Embryonic facial prominence (tissue), 1 donor: ENCODE measurements around the gene SMPD2.

Experiments
- DNase-seq: peaks from one replicate; pipeline ENCODE4 v3.0.0-alpha.2; 2016; ENCODE audit errors: extremely low spot score

The SMPD2 gene

DNA sequence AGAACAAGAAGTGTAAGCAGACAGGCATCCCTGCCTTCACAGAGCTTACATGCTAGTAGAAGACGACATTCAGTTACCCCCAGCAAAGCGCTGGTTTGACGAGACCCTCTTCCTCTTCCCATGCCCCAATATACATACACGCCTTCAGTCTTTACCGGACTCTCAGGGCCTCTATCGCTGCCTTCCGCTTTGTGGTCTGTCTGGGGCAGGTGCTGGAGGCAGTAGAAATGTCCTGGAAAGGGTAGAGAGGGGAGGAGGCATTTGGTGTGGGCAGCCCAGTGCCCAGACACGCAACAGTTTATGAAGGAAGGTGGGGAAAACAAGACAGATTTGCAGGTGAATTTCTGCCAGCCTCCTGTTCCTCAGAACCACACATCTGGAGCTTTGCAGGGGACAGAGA is 6.0 kb downstream of the SMPD2 start:
- no peak for DNase-seq

DNA sequence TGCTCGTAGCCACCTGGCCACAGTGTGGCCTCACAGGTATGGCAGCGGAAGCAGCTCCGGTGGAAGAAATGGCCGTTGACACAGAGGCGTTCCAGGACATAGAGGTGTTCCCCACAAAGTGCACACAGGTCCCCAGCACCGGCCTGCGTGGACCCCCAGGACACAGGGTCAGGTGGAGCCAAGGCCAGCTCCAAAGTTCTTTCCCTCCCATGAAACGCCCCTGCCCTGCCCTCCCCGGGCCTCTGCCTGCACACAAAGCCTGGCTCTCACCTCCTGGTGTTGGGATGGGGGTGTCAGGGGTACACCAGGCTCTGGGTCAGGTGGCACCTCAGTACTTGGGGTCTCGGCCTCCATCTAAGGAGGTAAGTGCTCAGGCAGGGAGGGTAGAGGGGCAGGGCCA is 6.6 kb downstream of the SMPD2 start:
- no peak for DNase-seq

DNA sequence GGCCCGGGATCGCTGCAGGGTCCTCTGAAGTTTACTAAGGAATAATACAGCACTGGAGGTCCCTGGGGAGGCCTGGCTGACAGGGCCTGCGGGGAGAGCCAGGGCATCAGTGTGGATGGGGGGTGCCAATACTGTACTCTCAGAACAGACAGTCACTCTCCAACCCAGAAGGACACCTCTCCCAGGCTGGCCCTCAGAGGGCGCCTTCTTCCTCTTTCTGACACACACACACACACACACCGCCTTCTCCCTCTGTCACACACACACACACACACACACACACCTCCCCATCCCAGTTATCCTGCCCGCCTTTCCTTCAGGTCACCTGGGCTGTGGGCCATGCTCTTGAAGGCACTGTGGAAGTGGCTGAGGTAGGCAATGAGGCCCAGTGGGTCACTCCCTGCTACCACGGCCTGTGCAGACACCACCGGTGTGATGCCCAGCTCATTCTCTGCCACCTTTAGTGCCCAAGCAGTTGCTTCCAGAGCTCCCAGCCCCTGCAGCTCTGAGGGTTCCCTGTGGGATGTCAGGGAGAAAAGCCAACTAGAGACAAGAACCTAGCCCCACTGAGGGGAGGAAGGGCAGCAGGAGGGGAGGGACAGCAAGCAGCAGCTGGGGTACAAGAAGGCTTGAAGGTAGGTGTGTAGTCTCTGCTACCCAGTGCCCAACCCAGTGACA is 7.5 kb downstream of the SMPD2 start:
- no peak for DNase-seq

DNA sequence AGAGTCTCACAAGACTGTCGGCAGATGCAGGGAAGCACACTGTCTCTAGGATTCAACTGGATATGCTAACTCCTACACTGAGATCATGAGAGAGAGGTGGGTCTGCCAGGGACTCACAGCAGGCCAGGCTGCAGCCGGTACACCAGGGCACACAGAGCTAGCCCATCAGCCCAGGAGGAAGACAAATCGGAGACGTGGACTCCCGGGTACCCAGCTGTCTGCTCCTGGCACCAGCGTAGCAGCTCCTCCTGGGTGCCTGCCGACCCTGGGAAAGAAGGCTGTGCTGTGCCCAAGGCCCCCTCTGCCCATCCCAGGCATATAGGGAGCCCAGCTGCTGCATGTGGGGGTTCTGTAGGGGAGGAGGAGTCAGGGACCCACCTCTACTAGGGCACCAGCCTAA is 8.1 kb downstream of the SMPD2 start:
- no peak for DNase-seq

DNA sequence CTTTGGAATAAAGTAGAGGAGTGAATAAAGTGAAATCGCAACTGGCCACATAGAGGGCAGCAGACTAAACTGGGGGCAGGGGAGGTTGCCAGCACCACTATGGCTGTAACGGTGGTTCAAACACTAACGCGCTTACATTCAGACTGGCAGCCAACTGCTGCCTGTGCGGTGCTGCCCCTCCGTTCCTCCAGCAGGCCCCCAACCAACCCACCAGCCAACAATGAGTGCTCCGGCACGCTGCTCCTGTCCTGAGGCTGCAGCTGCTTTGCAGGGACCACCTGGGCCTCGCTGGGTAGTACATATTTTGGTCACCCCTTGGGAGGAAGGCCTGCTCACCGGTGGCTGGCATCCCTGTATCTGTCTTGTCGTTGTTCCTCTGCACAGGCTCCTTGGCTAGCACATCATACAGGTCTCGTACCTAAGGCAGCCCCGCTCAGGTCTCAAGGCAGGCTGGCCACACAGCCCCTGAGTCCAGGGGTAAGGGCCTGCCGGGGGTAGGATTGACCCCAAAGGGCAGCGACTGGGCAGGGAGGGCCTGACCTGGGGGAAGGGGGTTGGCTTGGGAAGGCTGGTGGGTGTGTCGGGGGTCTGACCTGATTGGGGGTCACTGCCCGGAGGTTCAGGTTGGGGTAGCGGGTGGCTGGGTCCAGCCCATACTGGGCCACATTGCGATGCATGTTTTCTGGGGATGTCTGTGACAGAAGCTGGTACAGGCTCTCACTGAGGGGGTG is 8.7 kb downstream of the SMPD2 start:
- no peak for DNase-seq

- no peak for DNase-seq
Observed at GRCh38 chr6:109449795-109450673, 9.5 kb downstream of the SMPD2 start.

- no peak for DNase-seq
Observed at GRCh38 chr6:109450801-109451200, 10.3 kb downstream of the SMPD2 start.

DNA sequence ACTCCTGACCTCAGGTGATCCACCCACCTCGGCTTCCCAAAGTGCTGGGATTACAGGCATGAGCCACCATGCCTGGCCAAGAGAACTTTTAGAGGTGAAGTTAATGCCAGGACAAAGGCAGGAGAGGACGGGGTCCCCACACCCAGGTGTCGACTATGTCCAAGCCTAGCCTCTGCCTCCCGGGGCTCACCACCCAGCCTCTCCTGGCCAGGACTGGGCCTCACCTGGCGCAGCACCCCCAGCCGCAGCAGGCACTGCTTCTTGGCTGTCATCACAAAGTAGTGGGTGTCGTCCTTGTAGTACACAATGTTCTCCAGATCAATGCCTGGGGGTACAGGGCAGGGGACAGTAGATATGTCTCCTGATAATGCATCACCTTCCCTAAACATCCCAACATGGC is 10.9 kb downstream of the SMPD2 start:
- DNase-seq: no peak

GRCh38 chr6:109452181-109452580 is 11.7 kb downstream of the SMPD2 start:
- DNase-seq: no peak

- no peak for DNase-seq
Observed at GRCh38 chr6:109453156-109453555, 12.6 kb downstream of the SMPD2 start.

- DNase-seq: no peak
Observed at GRCh38 chr6:109453594-109454495, 13.3 kb downstream of the SMPD2 start.

DNA sequence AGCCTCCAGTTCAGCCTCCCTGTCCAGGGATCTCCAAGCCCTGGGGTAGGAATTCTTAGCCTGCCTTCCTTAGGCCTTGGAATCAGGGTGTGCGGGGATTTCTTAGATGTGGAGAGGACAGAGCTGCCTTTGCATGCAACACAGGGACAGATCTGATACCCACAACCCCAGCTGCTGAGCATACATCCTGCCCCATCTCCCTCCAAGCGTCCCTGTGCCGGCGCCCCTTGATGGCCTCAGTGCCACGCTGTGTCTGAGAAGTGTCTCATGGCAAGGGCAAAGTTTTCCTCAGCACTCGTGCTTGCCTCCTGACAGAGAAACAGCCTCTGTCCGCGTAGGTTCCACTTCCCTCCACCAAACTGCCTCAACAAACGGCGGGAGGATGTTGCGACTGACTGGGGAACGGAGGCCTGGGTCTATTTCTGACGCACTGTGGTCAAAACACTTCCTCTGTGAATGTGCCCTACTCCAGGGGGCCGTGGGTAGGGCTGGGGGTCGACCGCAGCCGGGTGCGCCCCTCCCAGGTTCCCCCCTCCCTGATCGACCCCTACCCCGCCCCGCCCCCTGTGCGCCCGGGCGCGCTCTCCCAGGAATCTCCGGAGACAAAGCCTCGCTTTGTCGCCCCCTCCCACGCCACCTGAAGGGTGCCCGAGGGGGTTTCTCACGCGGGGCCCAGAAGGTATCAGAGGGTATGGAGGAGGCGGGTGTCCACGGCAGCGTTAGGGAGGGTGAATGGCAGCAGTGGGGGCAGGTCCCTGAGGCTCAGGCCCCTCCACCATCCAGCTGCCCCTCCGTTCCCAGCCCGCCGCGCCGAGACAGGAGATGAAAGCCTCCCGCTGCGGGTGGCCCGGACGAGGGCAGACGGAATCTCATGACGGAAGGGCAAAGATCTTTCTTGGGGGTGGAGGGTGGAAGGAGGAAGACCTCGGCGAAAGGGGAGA is 14.2 kb downstream of the SMPD2 start:
- no peak for DNase-seq

GRCh38 chr6:109455437-109456110 is 15.1 kb downstream of the SMPD2 start, which contains the start of gene MICAL1:
MICAL1 (minus strand) TSS chr6:109455772; CDS start chr6:109454196, 1,576 bp downstream.
- no peak for DNase-seq

DNA sequence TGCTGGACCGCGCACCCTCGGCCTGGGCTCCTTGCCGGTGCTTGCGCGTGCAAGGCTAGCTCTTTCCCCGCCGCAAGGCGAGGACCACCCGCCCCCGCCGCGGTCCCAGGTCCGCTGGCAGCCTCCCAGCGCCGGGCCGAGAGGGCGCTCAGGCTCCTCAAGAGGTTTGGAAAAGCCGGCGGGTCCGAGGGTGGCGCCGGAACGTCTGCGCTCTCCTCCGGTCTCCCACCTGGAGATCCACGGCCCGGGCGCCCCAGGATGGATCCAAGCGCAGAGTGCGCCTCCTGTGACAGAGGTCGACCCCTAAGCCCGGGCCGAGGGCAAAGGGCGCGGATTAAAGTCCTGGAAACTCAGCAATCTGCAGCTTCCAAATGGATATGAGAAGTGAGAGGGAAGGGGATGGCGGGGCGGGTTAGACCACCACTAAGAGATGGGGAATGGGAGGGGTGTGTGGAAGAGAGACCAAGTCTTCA is 15.6 kb downstream of the SMPD2 start:
- DNase-seq: no peak

DNA sequence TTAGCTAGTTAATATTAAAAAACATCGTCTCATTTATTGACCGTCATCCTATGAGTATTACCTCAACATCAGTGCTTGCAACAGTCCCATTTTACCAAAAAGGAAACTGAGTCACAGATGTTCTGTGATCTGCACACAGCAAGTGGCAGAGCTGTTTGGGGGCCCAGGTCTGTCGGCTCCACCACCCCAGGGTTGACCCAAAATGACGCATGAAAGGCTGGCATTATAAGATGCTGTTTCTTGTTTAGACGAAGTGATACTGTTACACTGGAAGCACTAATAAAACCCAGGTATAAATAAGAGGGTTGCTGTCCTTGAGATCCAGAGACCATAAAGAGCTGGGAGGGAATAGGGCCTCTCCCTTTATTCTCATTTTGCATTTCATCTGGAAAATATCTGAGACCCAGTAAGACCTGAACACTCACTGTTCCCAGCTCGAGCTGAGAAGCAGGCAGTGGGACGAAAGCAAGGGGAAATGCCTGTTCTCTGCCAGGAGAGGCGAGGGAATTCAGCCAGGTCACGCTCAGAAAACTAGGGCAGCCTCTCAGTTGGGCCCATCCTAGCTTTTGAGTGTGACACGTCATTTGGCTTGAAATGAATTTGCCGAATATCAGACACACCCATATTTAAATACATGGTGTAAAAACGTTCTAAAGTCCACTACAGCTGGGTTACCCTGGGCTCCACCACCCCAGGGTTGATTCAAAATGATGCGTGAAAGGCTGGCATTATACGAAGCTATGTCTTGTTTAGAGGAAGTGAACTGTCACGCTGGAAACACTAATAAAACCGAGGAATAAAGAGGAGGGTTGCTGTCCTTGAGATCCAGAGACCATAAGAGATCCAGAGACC is 16.4 kb downstream of the SMPD2 start:
- DNase-seq: no peak

DNA sequence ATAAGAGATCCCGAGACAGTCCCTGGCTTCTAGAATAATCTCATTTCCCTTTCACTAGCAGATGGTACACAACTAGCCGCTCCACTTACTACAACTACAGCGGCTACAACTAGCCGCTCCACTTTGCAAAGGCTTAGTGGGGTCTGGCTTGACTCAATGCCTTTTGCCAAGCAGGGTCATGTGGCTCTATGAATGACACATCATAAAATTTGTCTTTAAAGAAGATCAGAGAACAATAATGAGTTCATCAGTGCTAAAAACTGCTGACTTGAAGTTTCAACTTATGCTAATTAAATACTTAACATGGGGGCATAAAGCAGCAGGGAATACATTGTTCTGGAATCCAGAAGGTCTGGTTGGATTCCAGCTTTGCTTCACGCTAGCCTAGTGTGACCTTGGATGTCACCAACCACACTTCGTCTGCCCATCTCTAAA is 17.1 kb downstream of the SMPD2 start:
- no peak for DNase-seq

DNA sequence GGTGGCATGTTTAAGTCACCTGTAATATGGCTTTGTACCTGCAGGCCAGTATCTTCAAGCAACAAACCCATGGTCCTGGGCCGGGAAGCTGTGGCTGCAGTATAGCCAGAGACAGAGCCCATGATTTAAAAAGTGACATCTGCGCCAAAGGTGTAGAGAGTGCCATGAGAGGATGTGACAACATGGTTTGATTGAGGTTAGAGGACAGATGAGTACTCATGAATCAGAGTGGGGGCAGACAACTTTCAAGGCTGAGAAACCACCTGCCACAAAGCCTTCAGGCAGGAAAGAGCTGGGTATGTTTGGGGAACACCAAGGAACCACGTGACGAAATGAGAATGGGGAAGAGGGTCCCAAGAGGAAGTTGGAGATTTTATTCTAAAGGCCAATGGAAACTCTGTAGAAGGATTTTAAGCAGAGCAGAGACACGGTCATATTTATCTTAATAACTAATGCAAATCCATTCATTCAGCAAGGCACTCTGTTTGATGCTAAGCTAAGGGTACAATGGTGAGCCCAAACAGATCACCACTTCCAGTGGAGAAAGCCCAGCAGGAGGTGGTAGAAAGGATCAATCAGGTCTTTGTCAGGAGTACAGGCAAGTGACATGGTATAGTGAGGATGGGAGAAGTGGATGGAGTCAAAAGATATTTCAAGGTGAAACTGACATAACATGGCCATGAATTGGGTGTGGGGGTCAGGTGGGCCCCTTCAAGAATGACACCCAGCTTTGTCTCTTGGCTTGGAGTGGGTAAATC is 18.4 kb downstream of the SMPD2 start:
- no peak for DNase-seq
